GM19193 (cell line): ENCODE measurements around the gene ISYNA1.

Source experiments
- POLR2A ChIP-seq: IDR thresholded peaks from 4 replicates; pipeline ENCODE4 v1.6.1; 2011; ENCODE audit not compliant: insufficient read depth, insufficient read length; ENCODE audit errors: extremely low read depth

The ISYNA1 gene

GRCh38 chr19:18425515-18426415, 12.2 kb downstream of the ISYNA1 start:
- TF ChIP-seq POLR2A: no peak

GRCh38 chr19:18424890-18425514, 12.9 kb downstream of the ISYNA1 start:
- TF ChIP-seq POLR2A: no peak

- no peak for TF ChIP-seq POLR2A
Measured at GRCh38 chr19:18424122-18424889, 13.6 kb downstream of the ISYNA1 start.

- TF ChIP-seq POLR2A: no peak
Measured at GRCh38 chr19:18423258-18424020, 14.5 kb downstream of the ISYNA1 start.

- no peak for TF ChIP-seq POLR2A
Measured at GRCh38 chr19:18422530-18423191, 15.3 kb downstream of the ISYNA1 start.

GRCh38 chr19:18421371-18421959, 16.5 kb downstream of the ISYNA1 start:
- TF ChIP-seq POLR2A: no peak

GRCh38 chr19:18420930-18421329, 17.0 kb downstream of the ISYNA1 start:
- TF ChIP-seq POLR2A: no peak

- TF ChIP-seq POLR2A: peak; percentile 37
Measured at GRCh38 chr19:18419699-18420460, 18.1 kb downstream of the ISYNA1 start.

GRCh38 chr19:18419195-18419698, 18.7 kb downstream of the ISYNA1 start, which contains the start of gene SSBP4:
SSBP4 (plus strand) TSS chr19:18419398; CDS start chr19:18419649, 251 bp downstream.
- no peak for TF ChIP-seq POLR2A

GRCh38 chr19:18418483-18419194, 19.3 kb downstream of the ISYNA1 start:
- TF ChIP-seq POLR2A: no peak

GRCh38 chr19:18418029-18418482, 19.9 kb downstream of the ISYNA1 start:
- TF ChIP-seq POLR2A: no peak
